ENCODE measurements around the gene SESN2.

Gene SESN2

GRCh38 chr1:28259252-28259933 is at the start of gene SESN2:
Gene SESN2 (plus strand): TSS chr1:28259518. CDS start chr1:28259848, 330 bp downstream.
- peak within 1 kb of the TSS; percentile 78 for H3K4me3 ChIP-seq (IDR thresholded peaks at IDR 0.05; ENCODE audit: insufficient read depth, low read depth, low read length)
- no peaks in the 10 kb centered on the region for H4K20me1 ChIP-seq (ENCODE audit: insufficient read depth)
- peak within 1 kb of the TSS; percentile 94 for H2AFZ ChIP-seq (ENCODE audit: low read depth)
- no peaks in the 10 kb centered on the region for H3K27me3 ChIP-seq (ENCODE audit: insufficient read depth, low read depth)
- peak within 1 kb of the TSS; percentile 82 for H3K4me2 ChIP-seq
- no peak for TF ChIP-seq CTCF (conservative IDR thresholded peaks at IDR 0.05; ENCODE audit: low read depth, low read length)
- no peaks in the 10 kb centered on the region for H3K36me3 ChIP-seq (ENCODE audit: insufficient read depth)
- peak within 1 kb of the TSS; percentile 53 for H3K9ac ChIP-seq
- H3K27ac ChIP-seq: peak within 1 kb of the TSS; percentile 59
- peaks cover 45% of the 10 kb centered on the region for H3K79me2 ChIP-seq (ENCODE audit: insufficient read depth, low read depth)
- H3K4me1 ChIP-seq (ENCODE audit: low read depth, poor library complexity, severe bottlenecking): peaks cover 38% of the 10 kb centered on the region

GRCh38 chr1:28209700-28210099 is 49.6 kb upstream of the SESN2 start:
- no peaks in the 10 kb centered on the region for H4K20me1 ChIP-seq (ENCODE audit: insufficient read depth)
- H3K79me2 ChIP-seq (ENCODE audit: insufficient read depth, low read depth): no peaks in the 10 kb centered on the region; the same call in 1 of the 2 replicates
- H3K9ac ChIP-seq: no peak overlapping the region
- no peak overlapping the region for H2AFZ ChIP-seq (ENCODE audit: low read depth)
- no peak overlapping the region for H3K4me3 ChIP-seq (IDR thresholded peaks at IDR 0.05; ENCODE audit: insufficient read depth, low read depth, low read length)
- H3K4me1 ChIP-seq (ENCODE audit: low read depth, poor library complexity, severe bottlenecking): no peaks in the 10 kb centered on the region
- H3K4me2 ChIP-seq: no peak overlapping the region
- no peak for TF ChIP-seq CTCF (conservative IDR thresholded peaks at IDR 0.05; ENCODE audit: low read depth, low read length)
- H3K36me3 ChIP-seq (ENCODE audit: insufficient read depth): no peaks in the 10 kb centered on the region
- no peaks in the 10 kb centered on the region for H3K27me3 ChIP-seq (ENCODE audit: insufficient read depth, low read depth)
- no peak overlapping the region for H3K27ac ChIP-seq

GRCh38 chr1:28213315-28213714 is 46.0 kb upstream of the SESN2 start:
- Histone ChIP-seq H3K27ac (no peak overlapping the region), H3K27me3 (ENCODE audit: insufficient read depth, low read depth) (no peaks in the 10 kb centered on the region), H3K4me2 (no peak overlapping the region), H3K4me1 (ENCODE audit: low read depth, poor library complexity, severe bottlenecking) (no peaks in the 10 kb centered on the region), H3K4me3 (IDR thresholded peaks at IDR 0.05; ENCODE audit: insufficient read depth, low read depth, low read length) (no peak overlapping the region), H3K79me2 (ENCODE audit: insufficient read depth, low read depth) (no peaks in the 10 kb centered on the region; the same call in 1 of the 2 replicates), H4K20me1 (ENCODE audit: insufficient read depth) (no peaks in the 10 kb centered on the region), H3K9ac (no peak overlapping the region), H2AFZ (ENCODE audit: low read depth) (no peak overlapping the region), H3K36me3 (ENCODE audit: insufficient read depth) (no peaks in the 10 kb centered on the region)
- no peak for TF ChIP-seq CTCF (conservative IDR thresholded peaks at IDR 0.05; ENCODE audit: low read depth, low read length)

GRCh38 chr1:28229089-28229488 is 30.2 kb upstream of the SESN2 start:
- no peak for TF ChIP-seq CTCF (conservative IDR thresholded peaks at IDR 0.05; ENCODE audit: low read depth, low read length)
- no peak overlapping the region for H3K27ac ChIP-seq
- no peak overlapping the region for H2AFZ ChIP-seq (ENCODE audit: low read depth)
- H3K4me2 ChIP-seq: no peak overlapping the region
- peaks cover 27% of the 10 kb centered on the region; the same call in 1 of the 2 replicates for H3K36me3 ChIP-seq (ENCODE audit: insufficient read depth)
- H3K9ac ChIP-seq: no peak overlapping the region
- H3K4me1 ChIP-seq (ENCODE audit: low read depth, poor library complexity, severe bottlenecking): peaks cover 11% of the 10 kb centered on the region
- peaks cover 43% of the 10 kb centered on the region for H3K79me2 ChIP-seq (ENCODE audit: insufficient read depth, low read depth)
- H3K4me3 ChIP-seq (IDR thresholded peaks at IDR 0.05; ENCODE audit: insufficient read depth, low read depth, low read length): no peak overlapping the region
- no peaks in the 10 kb centered on the region for H4K20me1 ChIP-seq (ENCODE audit: insufficient read depth)
- no peaks in the 10 kb centered on the region for H3K27me3 ChIP-seq (ENCODE audit: insufficient read depth, low read depth)

Measured in KMS-11 (cell line).